Activated CD8-positive, alpha-beta memory T cell treated with anti-CD3 and anti-CD28 coated beads, Interleukin-2, amount 10 ng/mL, durations not matched to agents 7 days and 5 days (primary cell): ENCODE results near the gene NRP1. TPM values are rescaled to one million over a fixed set of nuclear protein-coding genes. Genes with fewer than 3 reads are reported as not detected.

Source experiments
- ATAC-seq: fragments of 150-1000 bp; cut with Tn5 transposase; one replicate; pipeline ENCODE4 v1.10.0; 2021; ENCODE audit warnings: moderate library complexity
- CTCF ChIA-PET: fragments of 350-600 bp; sonication (Branson Sonifier 250); formaldehyde crosslinking; loops from one replicate; lab custom pipeline; 2021; ENCODE audit warnings: antibody characterized with exemption; lab: Charles Lee
- DNase-seq: peaks from one replicate; pipeline ENCODE4 v3.0.0-alpha.2; 2020
- H3K27ac Mint-ChIP-seq: one replicate; pipeline ENCODE4 v1.8.0; 2021; ENCODE audit warnings: mild to moderate bottlenecking, mixed read lengths
- H3K27me3 Mint-ChIP-seq: one replicate; pipeline ENCODE4 v1.8.0; 2021; ENCODE audit warnings: mixed read lengths
- H3K36me3 Mint-ChIP-seq: one replicate; pipeline ENCODE4 v1.8.0; 2021; ENCODE audit warnings: mild to moderate bottlenecking, mixed read lengths
- H3K4me1 Mint-ChIP-seq: one replicate; pipeline ENCODE4 v1.8.0; 2021; ENCODE audit warnings: mixed read lengths
- H3K4me3 Mint-ChIP-seq: one replicate; pipeline ENCODE4 v1.8.0; 2021; ENCODE audit warnings: mild to moderate bottlenecking, moderate library complexity, mixed read lengths
- H3K9me3 Mint-ChIP-seq: one replicate; pipeline ENCODE4 v1.8.0; 2022; ENCODE audit warnings: low read depth, mixed read lengths
- total RNA-seq, 2 experiments: library from RNA; stranded (reverse); gene quantifications; one replicate each; pipeline ENCODE4 v1.2.3, GENCODE V29; 2021

NRP1 gene
- total RNA-seq, 2 experiments from 2014 or later: 0.55 to 2.0 TPM

- peaks cover 61% of the 10 kb centered on the region for H3K27me3 Mint-ChIP-seq
- H3K36me3 Mint-ChIP-seq: no peaks in the 10 kb centered on the region
- peaks cover 15% of the 10 kb centered on the region for H3K4me1 Mint-ChIP-seq
- no peak for DNase-seq
- H3K4me3 Mint-ChIP-seq: no peak overlapping the region
- H3K9me3 Mint-ChIP-seq: no peaks in the 10 kb centered on the region
- CTCF ChIA-PET: no interaction called here
- ATAC-seq: no peak
- no peak overlapping the region for H3K27ac Mint-ChIP-seq
These were observed 3.0 kb upstream of the NRP1 start for GRCh38 chr10:33337326-33337957.

DNA sequence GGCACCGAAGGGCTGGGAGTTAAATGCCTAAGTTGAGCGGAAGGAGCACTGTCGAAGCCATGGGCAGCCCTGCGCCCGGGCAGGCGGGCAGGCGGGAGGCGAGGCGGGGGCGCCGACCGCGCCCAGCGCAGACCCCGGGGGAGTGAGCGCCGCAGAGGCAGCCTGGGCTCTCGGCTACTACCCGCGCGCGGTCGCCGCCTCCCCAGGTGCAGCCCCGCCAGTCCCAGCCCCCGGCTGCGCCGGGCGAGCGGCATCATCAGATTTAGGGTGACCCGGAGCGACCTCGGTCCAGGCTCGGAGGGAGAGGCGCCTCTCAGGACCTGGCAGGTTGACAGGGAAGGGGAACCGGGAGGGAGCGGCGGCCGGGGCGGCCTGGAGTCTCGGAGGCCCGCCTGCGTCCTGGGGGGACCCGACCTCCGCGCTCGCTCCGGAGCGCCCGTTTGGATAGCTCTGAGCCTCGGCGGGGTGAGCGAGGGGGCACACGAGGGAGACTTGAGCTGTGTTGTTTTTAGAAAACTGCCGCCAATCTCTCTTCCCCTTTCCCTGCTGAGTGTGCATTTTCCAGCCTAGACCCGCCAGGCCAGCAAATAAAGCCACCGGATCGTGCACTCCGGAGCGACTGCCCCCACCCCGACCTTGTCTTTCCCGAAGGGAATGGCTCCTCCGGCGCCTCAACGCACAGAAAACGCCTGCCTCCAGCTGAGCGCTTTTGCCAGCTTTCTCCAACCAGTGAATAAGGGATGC lies 2.3 kb upstream of the NRP1 start:
- DNase-seq (no peak), ATAC-seq (no peak)
- Mint-ChIP-seq H3K4me3 (no peak overlapping the region), H3K27ac (no peak overlapping the region), H3K36me3 (no peaks in the 10 kb centered on the region), H3K9me3 (no peaks in the 10 kb centered on the region), H3K4me1 (peaks cover 15% of the 10 kb centered on the region), H3K27me3 (peaks cover 68% of the 10 kb centered on the region)
- CTCF ChIA-PET: no interaction called here

DNA sequence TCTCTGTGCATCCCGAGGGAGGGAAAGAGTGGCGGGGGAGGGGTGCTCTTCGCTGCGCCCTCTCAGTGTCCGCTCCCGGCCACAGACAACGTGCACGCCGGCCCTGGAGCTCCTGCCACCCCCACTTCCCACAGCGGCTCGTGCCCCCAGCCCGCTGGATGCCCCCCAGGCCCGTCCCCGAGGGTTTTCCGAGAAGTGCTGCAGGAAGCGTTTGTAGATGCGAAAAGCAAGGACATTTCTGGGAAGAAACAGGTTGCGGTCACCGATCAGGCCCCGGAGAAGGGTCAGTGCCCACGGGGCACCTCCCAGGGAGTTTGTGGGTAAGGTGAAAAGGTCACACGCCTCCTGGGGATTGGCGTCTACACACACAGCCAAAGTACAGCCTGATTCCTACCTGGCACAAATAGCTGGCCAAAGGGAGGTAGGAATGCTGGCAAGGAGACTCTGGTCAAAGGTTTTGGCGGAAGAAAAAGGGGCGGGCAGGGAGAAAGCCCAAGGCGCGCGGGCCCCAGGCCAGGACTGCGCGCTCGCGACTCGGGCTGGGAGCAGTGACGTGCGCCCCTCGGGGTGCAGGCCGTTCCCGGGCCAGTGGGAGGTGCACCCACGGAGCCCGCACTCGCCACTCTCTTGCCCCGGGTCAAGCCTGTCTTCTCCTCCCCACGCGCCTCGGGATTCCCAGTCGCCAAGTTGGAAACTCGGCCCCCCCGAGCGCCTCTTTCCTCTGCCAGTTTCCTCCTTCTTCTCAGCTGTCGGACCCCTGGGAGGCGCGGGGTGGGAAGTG lies 1.5 kb upstream of the NRP1 start:
- peaks cover 73% of the 10 kb centered on the region for H3K27me3 Mint-ChIP-seq
- no peak for ATAC-seq
- DNase-seq: no peak
- H3K27ac Mint-ChIP-seq: no peak overlapping the region
- H3K9me3 Mint-ChIP-seq: no peaks in the 10 kb centered on the region
- no peaks in the 10 kb centered on the region for H3K36me3 Mint-ChIP-seq
- CTCF ChIA-PET: no interaction called here
- H3K4me1 Mint-ChIP-seq: peaks cover 22% of the 10 kb centered on the region
- H3K4me3 Mint-ChIP-seq: no peak overlapping the region

DNA sequence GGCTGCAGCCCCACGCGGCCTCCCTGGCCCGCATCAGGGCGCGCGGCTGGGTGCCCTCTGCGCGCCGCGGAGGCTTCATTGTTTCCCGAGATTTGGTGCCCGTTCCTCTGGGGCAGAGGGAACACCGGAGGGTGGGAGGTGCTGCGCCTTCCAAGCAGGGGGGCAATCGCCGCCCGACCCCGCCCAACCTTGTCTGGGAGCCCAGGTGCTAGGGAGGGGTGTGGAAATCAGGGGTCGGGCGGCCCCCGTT lies 1.0 kb upstream of the NRP1 start:
- Mint-ChIP-seq H3K4me1 (peaks cover 22% of the 10 kb centered on the region), H3K4me3 (no peak overlapping the region), H3K36me3 (no peaks in the 10 kb centered on the region), H3K9me3 (no peaks in the 10 kb centered on the region), H3K27ac (no peak overlapping the region), H3K27me3 (peaks cover 74% of the 10 kb centered on the region)
- CTCF ChIA-PET: no interaction called here
- DNase-seq (no peak), ATAC-seq (no peak)

- peak overlapping the region; percentile 70 for H3K4me3 Mint-ChIP-seq
- no peaks in the 10 kb centered on the region for H3K36me3 Mint-ChIP-seq
- H3K9me3 Mint-ChIP-seq: no peaks in the 10 kb centered on the region
- CTCF ChIA-PET: no interaction called here
- no peak for DNase-seq
- ATAC-seq: peak; percentile 66
- peaks cover 76% of the 10 kb centered on the region for H3K27me3 Mint-ChIP-seq
- H3K27ac Mint-ChIP-seq: no peak overlapping the region
- H3K4me1 Mint-ChIP-seq: peaks cover 22% of the 10 kb centered on the region
These were observed 511 bp upstream of the NRP1 start for GRCh38 chr10:33334805-33335550.

- Mint-ChIP-seq H3K4me3 (peak overlapping the region; percentile 70), H3K27ac (no peak overlapping the region), H3K27me3 (peaks cover 64% of the 10 kb centered on the region), H3K9me3 (no peaks in the 10 kb centered on the region), H3K4me1 (peaks cover 22% of the 10 kb centered on the region), H3K36me3 (no peaks in the 10 kb centered on the region)
- peak; percentile 37 for ATAC-seq
- DNase-seq: peak; percentile 68
- CTCF ChIA-PET: interaction anchor here (0.6 to 3.8 kb wide), 2 partner anchors 10 to 1306 kb away, joined by 3 to 20 read pairs; no protein-coding TSS in a partner anchor
These were observed 986 bp downstream of the NRP1 start for GRCh38 chr10:33333260-33334101.

DNA sequence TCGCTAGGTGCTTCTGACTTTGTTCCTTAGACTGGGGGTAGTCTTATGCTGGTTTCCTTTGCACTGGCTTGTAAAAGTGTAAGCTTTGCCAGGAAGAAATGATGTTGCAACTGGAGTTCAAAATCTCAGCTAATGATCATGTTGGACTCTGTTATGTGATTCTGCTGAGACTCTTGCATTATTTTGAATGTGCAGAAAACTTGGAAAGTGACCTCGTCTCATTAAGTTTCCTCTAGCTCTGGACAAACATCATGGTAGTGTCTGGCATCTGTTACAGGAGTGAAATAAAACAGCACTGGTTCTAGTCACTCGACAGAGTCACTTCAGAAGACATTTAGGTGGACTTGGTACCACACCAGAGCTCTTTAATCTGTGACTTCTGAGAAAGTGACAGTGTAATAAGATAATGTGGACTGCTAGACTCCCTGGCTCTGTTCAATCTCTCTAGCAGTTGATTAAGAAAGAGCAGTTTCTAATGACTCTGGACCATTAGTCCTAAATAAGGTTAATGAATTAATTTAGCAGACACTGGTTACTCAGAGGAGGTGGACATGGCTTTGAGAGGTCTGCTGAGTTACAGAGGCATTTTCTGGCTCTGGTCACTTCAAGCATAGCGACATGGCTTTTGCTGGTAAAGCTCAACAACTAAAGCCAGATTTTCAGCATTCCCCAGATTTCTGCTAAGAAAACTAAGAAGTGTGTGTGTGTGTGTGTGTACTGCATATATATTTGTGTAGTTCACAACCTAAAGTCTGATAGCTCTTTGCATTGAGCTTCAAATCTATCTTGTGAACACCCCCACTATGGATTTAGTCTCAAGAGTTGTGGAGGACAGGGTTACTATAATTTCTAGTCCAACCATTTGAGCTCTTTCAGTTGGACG lies 2.0 kb downstream of the NRP1 start:
- Mint-ChIP-seq H3K27me3 (peaks cover 62% of the 10 kb centered on the region), H3K27ac (no peak overlapping the region), H3K4me3 (no peak overlapping the region), H3K36me3 (no peaks in the 10 kb centered on the region), H3K9me3 (no peaks in the 10 kb centered on the region), H3K4me1 (peaks cover 22% of the 10 kb centered on the region)
- ATAC-seq: no peak
- CTCF ChIA-PET: interaction anchor here (3.8 kb wide), 1 partner anchor 1307 kb away, joined by 20 read pairs; no protein-coding TSS in a partner anchor
- no peak for DNase-seq

DNA sequence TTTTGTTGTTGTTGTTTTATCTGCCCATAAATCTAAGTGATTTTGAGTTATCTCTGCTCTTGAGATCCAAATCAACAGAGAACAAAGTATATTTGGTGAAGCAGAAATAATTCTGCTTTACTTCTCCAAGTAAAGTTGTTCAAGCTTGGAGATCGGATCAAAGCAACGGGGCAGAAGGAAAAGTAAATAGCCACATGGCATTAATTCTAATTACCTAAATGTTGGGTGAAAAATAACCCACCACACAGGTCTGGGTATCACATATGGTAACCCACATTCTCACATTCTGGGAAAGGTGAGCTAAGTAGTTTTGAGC lies 3.1 kb downstream of the NRP1 start:
- Mint-ChIP-seq H3K27me3 (peaks cover 62% of the 10 kb centered on the region), H3K4me1 (peaks cover 21% of the 10 kb centered on the region), H3K9me3 (no peaks in the 10 kb centered on the region), H3K4me3 (no peak overlapping the region), H3K36me3 (no peaks in the 10 kb centered on the region), H3K27ac (no peak overlapping the region)
- DNase-seq: no peak
- no peak for ATAC-seq
- CTCF ChIA-PET: interaction anchor here (3.8 kb wide), 1 partner anchor 1308 kb away, joined by 20 read pairs; no protein-coding TSS in a partner anchor

GRCh38 chr10:33330543-33331378 lies 3.7 kb downstream of the NRP1 start:
- CTCF ChIA-PET: interaction anchor here (3.8 kb wide), 1 partner anchor 1309 kb away, joined by 20 read pairs; no protein-coding TSS in a partner anchor
- ATAC-seq: peak; percentile 41
- Mint-ChIP-seq H3K27ac (no peak overlapping the region), H3K9me3 (no peaks in the 10 kb centered on the region), H3K4me3 (no peak overlapping the region), H3K27me3 (peaks cover 59% of the 10 kb centered on the region), H3K4me1 (peaks cover 18% of the 10 kb centered on the region), H3K36me3 (no peaks in the 10 kb centered on the region)
- DNase-seq: peak; percentile 83

GRCh38 chr10:33329178-33329577 lies 5.3 kb downstream of the NRP1 start:
- Mint-ChIP-seq H3K36me3 (no peaks in the 10 kb centered on the region), H3K9me3 (no peaks in the 10 kb centered on the region), H3K27me3 (peaks cover 51% of the 10 kb centered on the region), H3K4me3 (no peak overlapping the region), H3K27ac (no peak overlapping the region), H3K4me1 (peaks cover 17% of the 10 kb centered on the region)
- ATAC-seq: no peak
- DNase-seq: no peak
- CTCF ChIA-PET: no interaction called here

GRCh38 chr10:33328253-33328652 lies 6.2 kb downstream of the NRP1 start:
- Mint-ChIP-seq H3K4me3 (no peak overlapping the region), H3K9me3 (no peaks in the 10 kb centered on the region), H3K27ac (no peak overlapping the region), H3K4me1 (peaks cover 9% of the 10 kb centered on the region), H3K27me3 (peaks cover 44% of the 10 kb centered on the region), H3K36me3 (no peaks in the 10 kb centered on the region)
- CTCF ChIA-PET: interaction anchor here (1.0 kb wide), 1 partner anchor 78 kb away, joined by 3 read pairs; no protein-coding TSS in a partner anchor
- DNase-seq (no peak), ATAC-seq (no peak)
